ENCODE results near the gene STX16. TPM values are rescaled to one million over a fixed set of nuclear protein-coding genes. Genes with fewer than 3 reads are reported as not detected.

STX16 gene
- total RNA-seq, 1 donor from 2014 or later, result 23.8 TPM

DNA sequence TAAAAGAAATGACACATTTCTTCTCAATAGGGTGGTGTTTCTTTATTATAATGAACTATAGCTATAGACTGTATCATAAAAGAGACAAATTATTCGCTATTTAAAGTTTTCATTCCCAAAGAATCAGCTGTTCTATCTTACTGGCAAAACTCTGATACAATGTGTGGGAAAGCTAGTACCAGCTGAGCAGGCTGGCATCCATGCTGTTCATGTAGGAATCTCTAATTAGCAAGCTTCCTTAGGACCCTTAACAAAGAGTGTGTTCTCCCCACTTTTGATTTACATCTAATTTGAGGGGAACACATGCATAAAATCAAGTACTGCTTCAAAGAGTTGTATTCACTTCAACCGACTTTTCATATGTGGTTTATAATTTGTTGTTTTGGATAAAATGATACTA is 13.2 kb downstream of the STX16 start:
- ATAC-seq (no peak), DNase-seq (ENCODE audit: missing footprints) (no peak)
- intact Hi-C loops (cut with DNase I), result no loop called here

DNA sequence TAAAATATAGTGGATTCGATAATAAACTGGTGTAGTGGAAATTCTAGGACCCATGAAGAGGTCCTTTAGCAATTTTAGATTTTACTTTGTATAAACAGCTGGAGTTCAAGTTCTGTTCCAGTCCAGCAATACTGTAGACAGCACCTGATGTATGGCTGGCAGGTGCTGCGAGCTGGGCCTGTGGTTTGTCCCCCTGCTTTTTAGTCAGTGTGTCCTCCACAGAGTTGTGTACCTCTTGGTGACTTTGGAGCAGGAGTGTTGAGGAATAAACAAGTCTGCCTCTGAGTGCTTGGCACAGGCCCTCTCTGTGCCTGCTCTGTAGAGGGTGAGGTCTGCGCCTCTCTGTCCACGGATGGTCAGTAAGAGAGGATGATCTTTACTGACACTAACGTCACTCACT is 13.8 kb downstream of the STX16 start:
- no peak for ATAC-seq
- intact Hi-C loops (cut with DNase I), result no loop called here
- no peak for DNase-seq (ENCODE audit: missing footprints)

DNA sequence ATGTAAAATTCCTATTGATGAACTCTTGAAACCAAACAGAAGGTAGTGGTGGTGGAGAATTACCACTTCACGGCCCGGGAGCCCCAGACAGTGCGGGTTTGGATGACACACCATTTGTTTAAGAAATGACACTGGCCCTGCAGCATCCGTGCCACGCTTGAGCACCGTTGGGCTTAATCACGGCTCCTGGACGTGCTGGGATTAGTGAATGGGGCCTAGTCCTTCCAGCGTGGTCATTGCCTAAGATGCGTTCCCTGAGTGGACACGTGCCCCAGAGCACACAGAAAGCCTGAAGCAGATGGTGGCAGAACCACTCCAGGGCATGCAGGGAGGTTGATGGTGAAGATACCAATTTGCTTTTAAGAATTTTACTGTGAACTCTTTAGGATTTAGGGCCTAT is 14.5 kb downstream of the STX16 start:
- DNase-seq (ENCODE audit: missing footprints) (no peak), ATAC-seq (no peak)
- intact Hi-C loops (cut with DNase I), result no loop called here

DNA sequence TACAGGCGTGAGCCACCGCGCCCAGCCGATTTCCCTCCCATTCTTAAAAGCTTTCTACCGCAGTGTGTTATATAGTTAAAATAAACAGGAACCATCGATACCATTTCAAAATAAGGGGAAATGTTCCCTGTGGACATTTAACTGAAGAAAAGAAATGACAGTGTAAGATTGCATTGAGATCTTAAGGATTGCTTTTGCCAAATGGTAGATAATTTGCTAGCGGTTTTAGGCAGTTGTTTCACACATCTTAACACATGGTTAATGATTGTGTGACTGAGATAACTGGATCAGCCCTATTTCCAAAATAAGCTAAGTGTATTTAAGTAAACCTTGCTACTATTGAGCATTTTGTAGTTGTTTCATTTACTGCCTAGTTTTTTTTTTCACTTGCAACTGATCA is 15.6 kb downstream of the STX16 start:
- intact Hi-C loops (cut with DNase I), result no loop called here
- ATAC-seq (no peak), DNase-seq (ENCODE audit: missing footprints) (no peak)

DNA sequence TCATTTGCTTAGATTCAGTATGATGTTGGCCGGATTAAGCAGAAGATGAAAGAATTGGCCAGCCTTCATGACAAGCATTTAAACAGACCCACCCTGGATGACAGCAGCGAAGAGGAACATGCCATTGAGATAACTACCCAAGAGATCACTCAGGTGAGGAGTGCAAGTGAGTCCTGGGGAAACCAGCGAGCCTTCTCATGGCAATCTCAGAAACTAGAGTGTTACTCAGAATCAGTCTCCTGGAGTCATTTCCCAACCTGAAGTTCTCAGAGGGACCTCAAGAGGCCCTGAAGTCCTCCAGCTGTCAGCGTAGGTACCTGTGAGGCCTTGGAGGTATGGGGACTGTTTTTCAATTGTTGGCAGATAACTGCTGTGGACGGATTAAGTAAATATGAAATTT is 16.9 kb downstream of the STX16 start:
- no peak for DNase-seq (ENCODE audit: missing footprints)
- intact Hi-C loops (cut with DNase I), result no loop called here
- ATAC-seq, result no peak

DNA sequence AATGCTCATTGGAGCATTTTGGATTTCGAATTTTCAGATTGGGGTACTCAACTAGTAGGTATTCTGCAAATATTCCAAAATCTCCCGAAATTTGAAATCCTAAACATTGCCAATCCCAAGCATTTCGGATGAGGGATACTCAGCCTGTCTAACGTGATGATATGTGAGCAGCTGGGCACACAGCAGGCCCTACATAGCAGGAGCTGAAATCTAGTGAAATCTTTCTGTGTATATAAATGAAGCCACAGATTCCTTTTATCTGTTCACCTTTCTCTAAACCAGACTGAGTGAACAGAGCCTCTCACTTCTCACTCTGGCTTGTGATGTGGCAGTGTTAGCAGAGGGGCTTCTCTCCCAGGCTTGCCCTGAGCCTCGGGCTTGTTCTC is 17.8 kb downstream of the STX16 start:
- intact Hi-C loops (cut with DNase I), result no loop called here
- no peak for ATAC-seq
- DNase-seq (ENCODE audit: missing footprints), result no peak

DNA sequence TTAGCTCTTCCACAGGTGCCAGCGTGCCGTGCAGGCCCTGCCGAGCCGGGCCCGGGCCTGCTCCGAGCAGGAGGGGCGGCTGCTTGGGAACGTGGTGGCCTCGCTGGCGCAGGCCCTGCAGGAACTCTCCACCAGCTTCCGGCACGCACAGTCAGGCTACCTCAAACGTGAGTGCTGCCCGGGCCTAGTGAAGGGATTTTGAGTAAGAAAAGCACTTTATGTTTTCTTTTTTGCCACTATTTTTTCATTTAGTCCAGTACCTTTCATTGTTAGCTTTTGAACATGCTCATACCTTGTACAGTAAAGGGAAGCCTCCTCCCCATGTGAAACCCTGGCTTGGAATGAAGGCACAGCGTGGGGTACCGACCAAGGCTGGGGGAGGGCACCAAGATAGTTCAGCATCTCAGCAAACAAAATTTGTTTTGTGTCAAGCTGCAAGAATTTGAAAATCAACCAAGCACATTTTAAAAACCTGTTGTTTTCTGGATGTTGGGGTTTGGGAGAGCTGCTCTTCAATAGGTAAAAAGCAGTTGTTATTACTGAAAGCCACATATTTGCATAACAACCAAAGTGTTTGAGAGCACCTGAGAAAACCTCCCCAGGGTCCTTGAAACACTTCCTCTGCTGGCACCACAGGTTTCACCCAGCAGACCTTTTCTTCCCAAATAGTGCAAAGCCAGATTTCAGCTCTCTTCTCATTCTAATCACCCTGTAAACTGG is 18.4 kb downstream of the STX16 start:
- no peak for DNase-seq (ENCODE audit: missing footprints)
- ATAC-seq, result no peak
- intact Hi-C loops (cut with DNase I), result no loop called here

DNA sequence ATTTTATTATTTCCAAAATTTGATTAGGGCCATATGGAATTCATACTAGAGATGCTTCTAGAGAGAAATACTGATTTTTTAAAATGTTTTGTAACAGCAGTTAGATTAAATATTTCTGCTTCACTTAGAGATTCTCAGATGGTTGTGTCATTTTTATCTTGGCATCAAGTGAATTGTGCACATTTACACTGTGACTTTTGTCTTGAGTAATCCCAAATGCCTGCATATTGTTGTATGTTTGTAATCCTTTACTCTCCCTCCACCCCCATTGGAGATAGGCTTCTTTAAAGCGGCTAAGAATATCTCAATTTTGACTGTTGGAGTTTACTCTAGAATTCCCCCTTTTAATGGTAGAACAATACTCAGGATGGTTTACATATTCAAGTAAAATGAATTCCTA is 19.0 kb downstream of the STX16 start:
- DNase-seq (ENCODE audit: missing footprints) (no peak), ATAC-seq (no peak)
- intact Hi-C loops (cut with DNase I), result no loop called here

DNA sequence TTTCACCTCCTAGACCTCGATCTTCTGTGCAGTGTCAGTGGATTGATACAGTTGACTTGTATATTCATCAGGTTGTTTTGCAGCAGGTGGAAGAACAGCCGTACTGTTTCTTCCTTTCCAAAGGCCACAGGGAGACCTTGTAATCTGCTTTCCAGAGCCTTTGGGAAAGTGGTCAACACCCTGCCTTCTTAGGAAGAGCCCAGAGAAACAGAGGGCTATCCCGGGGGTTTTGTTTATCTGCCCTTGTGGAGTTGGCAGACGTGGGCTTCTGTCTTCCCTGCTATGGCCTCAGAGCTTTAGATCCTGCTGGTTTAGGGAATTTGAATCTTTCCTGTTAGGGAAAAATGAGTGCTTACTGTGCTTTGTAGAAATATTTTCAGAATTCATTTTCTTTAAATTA is 19.6 kb downstream of the STX16 start:
- ATAC-seq, result no peak
- intact Hi-C loops (cut with DNase I), result no loop called here
- DNase-seq (ENCODE audit: missing footprints), result no peak

DNA sequence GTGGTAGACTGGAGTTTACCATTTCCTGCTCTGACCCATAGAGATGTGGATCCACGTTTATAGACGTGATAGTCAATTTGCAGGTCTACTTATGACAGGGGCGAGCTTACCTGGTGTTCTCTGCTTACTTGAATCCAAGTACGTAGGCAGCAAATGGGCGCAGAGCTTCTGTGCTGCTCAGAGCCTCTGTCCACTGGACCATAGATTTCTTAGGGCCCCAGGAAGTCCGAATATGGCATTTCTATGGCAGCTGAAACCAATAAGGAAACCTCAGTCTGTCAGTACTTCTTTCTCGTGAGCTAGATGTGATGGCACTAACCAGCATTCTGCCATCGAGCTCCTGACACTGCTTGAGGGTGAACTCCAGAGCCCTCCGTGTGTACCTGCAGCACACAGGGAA is 22.0 kb downstream of the STX16 start:
- intact Hi-C loops (cut with DNase I), result no loop called here
- no peak for ATAC-seq

DNA sequence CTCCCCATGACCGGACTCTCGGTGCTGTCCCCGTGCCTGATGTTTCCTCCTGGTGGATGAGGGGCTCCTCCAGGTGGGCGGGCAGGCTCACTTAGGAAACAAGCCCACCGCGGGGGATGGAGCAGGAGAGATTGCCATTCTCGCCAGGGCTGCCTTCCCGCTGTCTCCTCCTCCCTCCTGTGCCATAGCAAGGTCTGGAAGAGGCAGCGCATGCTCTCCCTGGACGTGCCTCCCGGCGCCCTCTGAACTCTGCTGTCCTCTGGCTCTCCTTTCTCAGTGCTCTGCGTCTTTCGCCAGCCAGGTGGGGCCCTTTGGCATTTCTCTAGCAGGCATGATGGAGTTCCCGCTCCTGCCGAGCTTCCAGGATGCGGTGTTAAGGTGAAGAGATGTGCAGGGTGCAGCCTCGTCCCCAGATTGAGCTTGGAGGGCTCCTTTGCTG is 24.1 kb downstream of the STX16 start:
- DNase-seq (ENCODE audit: missing footprints) (no peak), ATAC-seq (no peak)
- intact Hi-C loops (cut with DNase I), result no loop called here

More for the DNA sequence above, 22.0 kb downstream of the STX16 start:
- no peak for DNase-seq (ENCODE audit: missing footprints)

DNA sequence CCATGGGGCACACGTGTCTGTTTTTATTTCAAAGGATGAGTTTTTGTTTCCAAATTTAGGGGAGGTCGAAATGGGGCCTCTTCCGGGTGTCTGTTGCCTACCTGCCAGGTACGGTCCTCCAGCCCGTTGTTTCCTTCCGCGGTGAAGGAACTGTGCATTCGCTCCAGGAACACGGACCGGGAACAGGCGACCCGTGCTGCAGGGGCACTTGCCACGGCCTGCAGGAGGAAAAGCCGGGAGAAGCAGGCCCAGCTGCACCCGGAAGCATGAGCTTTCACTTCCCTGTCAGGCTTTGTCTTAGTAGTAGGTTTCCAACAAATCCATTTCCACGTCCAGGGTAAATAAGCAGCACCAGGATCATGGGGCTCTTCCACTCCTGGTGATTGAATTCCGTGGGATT is 24.6 kb downstream of the STX16 start:
- ATAC-seq, result no peak
- no peak for DNase-seq (ENCODE audit: missing footprints)
- intact Hi-C loops (cut with DNase I), result no loop called here

DNA sequence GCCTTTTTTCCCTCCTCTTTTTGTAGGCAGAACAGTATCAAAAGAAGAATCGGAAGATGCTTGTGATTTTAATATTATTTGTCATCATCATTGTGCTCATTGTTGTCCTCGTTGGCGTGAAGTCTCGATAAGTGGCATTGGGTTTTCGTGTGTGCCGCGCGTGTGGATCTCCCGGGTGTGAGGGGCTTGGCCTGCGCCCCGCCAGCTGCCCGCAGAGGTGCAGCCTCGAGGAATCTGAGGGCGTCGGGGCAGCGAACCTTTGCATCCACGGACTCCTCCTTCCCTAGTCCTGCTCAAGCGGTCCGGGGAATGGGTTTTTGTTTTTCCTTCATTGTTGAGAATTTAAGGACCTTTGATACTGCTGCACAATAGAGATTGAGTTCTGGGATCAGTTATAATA is 25.1 kb downstream of the STX16 start:
- no peak for ATAC-seq
- intact Hi-C loops (cut with DNase I), result no loop called here
- no peak for DNase-seq (ENCODE audit: missing footprints)

DNA sequence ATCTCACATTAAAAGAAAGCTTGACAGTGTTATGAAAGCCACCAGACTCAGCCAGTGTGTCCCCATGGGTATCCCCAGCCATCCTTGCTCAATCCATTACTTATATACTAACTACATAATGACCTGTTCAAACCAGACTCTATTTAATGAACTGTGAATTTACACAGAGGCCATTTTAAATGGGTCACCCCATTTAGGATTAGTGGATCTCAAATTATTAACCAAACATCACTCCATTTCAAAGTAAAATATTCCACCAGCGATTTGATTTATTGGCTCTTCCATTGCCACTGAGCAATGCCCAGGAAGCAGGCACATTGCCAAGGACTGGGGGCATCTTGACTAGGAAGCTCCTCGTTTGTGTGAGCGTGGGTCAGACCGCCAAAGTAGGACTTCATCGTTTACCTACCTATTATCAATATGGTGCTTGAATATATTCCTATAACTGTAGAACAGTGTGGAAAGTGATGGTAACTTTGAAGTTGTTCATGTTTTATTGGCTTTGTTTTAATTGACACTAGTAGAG is 26.1 kb downstream of the STX16 start:
- ATAC-seq (no peak), DNase-seq (ENCODE audit: missing footprints) (no peak)
- intact Hi-C loops (cut with DNase I), result no loop called here

DNA sequence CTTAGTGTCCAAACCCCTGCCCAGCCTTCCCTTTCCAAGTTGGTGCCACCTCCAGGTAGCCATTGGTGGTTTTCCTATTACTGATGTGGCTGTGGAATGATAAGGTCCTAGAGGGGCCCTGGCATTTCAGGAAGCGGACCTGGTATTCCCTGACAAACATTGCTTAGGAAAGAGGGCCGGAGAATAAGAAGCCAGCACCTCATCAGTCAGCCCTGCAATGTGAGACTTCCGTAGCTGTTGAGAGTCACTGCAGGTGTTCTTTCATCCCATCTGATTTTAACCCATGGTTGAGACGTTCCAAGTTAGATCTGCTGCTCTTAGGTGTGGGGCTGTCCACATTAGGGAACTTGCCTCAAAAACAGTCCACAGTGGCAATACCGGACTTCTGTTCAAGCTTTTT is 26.7 kb downstream of the STX16 start:
- intact Hi-C loops (cut with DNase I), result no loop called here
- DNase-seq (ENCODE audit: missing footprints) (no peak), ATAC-seq (no peak)

DNA sequence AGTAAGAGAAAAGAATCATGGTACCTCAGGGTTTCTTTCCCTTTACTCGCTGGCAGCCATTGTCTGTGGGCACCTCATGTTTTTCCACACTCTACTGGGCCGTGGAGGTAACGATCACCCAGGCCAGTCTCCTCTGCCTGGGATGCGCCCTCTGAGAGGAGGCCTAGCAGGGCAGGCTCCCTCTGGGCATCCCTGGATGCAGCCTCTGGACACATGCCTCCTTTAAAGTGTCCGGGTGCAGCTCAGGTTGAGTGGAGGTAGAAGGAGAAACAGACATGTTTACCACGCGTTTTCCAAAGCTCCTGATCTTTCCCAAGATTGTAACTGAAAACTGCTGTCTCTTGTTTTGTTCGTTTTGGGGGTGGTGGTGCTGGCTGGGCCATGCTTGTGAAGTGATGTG is 27.7 kb downstream of the STX16 start:
- intact Hi-C loops (cut with DNase I), result no loop called here
- no peak for ATAC-seq
- DNase-seq (ENCODE audit: missing footprints), result no peak

DNA sequence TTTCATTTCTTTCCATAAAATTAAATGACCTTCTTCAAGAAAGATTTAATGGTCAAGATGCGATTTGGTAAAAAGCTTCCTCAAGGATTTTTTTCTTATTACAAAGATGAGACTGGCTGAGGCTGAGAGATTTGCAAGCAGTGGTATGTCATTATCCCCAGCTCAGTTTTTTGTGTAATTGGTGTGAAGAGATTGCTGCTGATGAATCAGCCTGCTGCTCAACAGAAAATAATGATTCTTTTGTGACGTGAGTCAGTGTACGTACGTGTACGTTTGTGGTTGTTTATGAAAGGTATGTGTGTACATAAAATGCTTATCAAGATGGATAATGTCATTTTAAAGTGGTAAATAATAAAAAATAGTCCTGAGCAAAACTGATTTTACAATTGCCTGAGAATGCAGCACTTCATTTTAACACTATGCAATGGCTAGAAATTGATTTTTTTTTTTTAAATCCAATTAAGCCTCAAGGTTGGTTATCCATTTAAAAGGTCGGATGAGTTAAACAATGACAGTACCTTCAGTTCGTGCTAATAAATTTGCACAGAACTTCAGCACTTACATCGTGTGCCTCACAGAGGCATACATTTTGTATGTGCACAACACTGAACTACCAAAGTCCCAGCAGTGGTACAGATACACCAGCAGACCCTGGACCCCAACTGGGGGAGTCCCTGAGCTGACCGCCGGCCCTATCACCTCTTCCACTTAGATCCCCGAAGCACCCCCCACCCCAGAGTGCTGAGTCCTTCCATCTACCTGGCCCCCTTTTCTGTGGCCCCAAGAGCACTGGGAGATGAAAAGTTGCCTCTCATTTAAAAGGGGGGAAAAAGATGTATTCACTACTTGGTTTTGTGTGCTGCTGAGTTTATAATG is 31.8 kb downstream of the STX16 start:
- intact Hi-C loops (cut with DNase I), result no loop called here
- DNase-seq (ENCODE audit: missing footprints) (no peak), ATAC-seq (no peak)

DNA sequence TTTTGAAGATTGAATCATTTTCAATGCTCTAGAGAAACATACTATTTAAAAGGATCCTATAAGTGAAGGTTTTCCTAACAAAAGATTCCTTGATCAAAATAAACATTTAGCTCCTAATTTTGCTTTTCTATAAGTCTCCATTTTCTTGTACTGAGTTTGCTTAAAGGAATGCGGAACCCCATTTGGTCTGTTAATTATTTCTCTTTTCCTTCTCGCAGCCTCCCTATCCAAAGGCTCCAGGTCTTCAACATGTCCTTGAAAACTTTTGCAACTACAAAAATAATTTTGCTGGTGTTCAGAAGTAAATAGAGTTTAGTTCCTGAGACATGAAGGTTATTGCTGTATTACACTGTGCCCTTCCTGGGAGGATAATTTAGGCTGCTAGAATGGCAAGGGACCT is 33.2 kb downstream of the STX16 start:
- DNase-seq (ENCODE audit: missing footprints), result no peak

DNA sequence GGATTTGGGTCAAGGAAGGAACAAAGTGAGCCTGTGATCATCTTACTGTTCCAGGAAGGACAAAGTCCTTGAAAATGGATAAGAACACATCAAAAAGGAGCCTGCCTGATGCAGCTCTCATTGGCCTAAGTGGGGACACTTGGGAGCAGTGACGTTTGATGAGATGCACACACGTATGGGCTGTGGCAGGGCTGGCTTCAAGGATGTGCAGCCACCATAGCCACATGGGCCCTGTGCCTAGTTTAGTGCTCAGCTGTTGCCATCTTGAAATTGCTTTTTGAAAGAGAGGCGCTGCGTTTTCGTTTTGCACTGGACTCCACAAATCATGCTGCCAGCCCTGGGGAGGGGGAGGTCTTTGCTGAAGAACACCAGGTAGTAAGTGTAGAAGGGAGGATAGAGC is 34.9 kb downstream of the STX16 start:
- intact Hi-C loops (cut with DNase I), result no loop called here
- DNase-seq (ENCODE audit: missing footprints) (no peak), ATAC-seq (no peak)

More for the DNA sequence above, 33.2 kb downstream of the STX16 start:
- intact Hi-C loops (cut with DNase I), result no loop called here
- no peak for ATAC-seq

DNA sequence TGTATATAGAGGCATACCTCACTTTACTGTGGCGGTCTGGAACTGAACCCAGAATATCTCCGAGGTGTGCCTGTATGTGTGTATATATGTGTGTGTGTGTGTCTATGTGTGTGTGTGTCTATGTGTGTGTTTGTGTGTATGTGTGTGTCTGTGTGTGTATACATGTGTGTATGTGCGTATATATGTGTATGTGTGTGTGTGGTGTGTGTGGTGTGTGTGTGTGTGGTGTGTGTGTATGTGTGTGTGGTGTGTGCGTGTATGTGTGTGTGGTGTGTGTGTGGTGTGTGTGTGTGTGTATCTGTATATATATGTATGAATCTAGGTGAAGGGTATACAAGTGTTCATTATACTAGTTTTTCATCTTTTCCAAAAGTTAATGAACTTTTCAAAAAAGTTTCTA is 37.3 kb downstream of the STX16 start:
- DNase-seq (ENCODE audit: missing footprints) (no peak), ATAC-seq (no peak)
- intact Hi-C loops (cut with DNase I), result no loop called here
